ENCODE measurements around the gene MXD3.

DNA sequence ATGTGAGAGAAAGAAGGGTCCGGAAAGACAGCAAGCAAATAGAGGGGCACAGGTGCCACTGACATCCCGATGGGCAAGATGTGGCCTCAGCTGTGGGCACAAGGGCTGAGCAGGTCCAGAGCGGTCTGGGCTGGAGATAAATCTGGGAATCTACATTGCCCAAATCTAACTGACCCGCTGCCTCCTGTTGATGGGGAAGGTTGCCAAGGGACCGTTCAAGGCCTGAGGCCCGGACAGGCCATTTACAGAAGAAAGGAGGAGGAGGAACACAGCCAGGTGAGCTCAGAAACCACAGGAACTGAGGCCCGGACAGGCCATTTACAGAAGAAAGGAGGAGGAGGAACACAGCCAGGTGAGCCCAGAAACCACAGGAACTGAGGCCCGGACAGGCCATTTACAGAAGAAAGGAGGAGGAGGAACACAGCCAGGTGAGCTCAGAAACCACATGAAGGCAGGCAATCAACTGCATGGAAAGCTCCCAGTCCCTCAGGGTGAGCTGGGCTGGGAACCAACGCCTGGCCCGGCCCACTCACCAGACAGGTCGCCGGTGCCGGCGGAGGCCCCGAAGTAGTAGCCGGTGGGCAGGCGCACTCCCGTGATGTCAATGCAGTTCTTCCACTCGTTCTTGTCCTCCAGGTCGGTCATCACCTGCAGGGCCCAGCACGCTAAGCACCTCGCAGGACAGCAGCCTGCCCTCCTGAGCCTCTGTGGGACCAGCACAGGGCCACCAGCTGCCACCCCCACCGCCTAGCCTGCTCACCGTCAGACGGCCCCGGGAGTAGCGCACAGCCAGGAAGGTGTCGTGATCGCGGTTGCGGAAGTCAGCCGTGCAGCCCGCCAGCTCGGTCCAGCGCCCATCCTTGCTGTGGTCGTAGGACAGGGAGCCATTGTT is 25.2 kb upstream of the MXD3 start:
- TF ChIP-seq, protein P1, sequence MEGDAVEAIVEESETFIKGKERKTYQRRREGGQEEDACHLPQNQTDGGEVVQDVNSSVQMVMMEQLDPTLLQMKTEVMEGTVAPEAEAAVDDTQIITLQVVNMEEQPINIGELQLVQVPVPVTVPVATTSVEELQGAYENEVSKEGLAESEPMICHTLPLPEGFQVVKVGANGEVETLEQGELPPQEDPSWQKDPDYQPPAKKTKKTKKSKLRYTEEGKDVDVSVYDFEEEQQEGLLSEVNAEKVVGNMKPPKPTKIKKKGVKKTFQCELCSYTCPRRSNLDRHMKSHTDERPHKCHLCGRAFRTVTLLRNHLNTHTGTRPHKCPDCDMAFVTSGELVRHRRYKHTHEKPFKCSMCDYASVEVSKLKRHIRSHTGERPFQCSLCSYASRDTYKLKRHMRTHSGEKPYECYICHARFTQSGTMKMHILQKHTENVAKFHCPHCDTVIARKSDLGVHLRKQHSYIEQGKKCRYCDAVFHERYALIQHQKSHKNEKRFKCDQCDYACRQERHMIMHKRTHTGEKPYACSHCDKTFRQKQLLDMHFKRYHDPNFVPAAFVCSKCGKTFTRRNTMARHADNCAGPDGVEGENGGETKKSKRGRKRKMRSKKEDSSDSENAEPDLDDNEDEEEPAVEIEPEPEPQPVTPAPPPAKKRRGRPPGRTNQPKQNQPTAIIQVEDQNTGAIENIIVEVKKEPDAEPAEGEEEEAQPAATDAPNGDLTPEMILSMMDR (IDR thresholded peaks at IDR 0.05), result no peak
- no peak for TF ChIP-seq POLR2A (IDR thresholded peaks at IDR 0.05)

Measured in breast epithelium (tissue), 3 donors.